HS-5 (cell line): ENCODE data around the gene IFNA14.
"Not testable (repeated sequence)": the region's sequence is repeated elsewhere in the genome, so short reads cannot be mapped to it uniquely, and the experiment has no call there.

Source experiments
- DNase-seq: peaks from one replicate; pipeline ENCODE4 v3.0.0-alpha.2; 2012; ENCODE audit warnings: low read depth

Gene IFNA14

DNA sequence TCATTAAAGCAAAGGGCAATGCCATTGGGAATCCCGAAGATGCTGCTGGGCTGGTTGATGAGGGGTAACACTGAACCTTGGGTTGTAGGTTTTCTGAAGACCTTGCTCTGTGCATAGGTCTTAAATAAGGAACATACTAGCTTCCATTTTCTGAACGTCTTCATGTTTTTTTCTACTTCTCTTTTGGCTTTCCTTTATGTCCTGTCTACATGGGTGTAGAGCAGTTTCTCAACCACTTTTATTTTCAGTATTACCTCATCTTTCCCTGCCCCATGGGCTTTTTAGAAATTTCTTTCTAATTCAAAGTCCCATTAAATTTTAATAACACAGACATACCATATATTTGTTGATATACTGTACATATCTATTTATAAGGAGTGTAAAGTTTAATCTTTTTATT lies at the start of gene IFNA14:
IFNA14 (minus strand) TSS at position 95 of the 400 bp plus-strand sequence; CDS start at position 25, 70 bp downstream.
- no peak for DNase-seq

DNA sequence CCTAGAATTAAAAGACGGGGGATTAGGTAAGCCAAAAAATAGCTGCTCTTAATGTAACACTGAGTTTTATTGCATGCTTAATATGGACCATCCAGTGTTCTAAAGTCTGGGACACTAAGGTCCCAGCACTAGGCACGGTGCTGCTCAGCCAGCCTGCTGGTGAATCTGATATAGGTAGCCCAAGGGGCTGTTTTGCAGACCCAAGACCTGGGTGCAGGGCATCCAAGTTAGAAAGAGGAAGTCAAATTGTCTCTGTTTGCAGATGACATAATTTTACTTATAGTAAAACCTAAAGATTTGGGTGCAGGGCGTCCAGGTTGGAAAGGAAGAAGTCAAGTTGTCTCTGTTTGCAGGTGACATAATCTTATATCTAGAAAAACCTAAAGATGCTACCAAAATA lies 47.5 kb upstream of the IFNA14 start:
- no peak for DNase-seq

DNA sequence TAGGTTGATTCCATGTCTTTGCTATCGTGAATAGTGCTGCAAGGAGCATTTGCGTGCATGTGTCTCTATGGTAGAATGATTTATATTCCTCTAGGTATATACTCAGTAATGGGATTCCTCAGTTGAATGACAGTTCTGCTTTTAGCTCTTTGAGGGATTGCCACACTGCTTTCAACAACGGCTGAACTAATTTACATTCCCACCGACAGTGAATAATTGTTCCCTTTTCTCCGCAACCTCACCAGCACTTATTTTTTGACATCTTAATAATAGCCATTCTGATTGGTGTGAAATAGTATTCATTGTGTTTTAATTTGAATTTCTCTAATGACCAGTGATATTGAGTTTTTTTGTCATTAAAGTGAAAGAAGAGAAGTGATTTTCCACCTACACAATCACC lies 46.9 kb upstream of the IFNA14 start:
- DNase-seq: no peak

DNA sequence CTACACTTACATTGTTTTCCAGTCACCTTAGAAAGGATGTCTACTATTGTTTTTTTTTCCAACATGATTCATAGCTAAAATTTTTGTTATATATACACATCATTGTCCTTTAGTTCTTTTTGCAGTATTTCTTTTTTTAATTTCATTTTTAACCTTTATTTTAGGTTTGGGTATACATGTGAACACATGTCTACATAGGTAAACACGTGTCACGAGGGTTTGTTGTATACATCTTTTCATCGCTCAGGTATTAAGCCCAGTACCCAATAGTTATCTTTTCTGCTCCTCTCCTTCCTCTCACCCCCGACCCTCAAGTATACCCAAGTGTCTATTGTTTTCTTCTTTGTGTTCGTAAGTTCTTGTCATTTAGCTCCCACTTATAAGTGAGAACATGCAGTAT lies 46.3 kb upstream of the IFNA14 start:
- no peak for DNase-seq

DNA sequence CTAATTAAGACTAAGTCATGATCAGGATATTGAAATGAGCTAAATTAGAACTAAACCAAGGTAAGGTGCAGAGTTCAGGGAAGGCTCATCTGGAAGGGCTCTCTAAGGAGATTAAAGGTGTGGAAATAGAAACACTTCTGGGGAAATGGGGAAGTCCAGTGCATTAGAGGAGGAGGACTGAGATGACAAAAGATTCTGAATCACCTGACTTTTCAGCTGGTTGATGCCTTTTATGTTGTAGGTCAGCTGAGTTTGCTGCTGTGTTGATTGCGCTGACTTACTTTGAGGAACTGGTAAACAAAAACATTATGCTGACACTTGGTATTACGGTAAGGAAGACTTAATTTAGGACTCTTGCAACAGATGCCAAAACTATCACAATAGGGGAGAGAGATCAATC lies 41.5 kb upstream of the IFNA14 start:
- DNase-seq: no peak

DNA sequence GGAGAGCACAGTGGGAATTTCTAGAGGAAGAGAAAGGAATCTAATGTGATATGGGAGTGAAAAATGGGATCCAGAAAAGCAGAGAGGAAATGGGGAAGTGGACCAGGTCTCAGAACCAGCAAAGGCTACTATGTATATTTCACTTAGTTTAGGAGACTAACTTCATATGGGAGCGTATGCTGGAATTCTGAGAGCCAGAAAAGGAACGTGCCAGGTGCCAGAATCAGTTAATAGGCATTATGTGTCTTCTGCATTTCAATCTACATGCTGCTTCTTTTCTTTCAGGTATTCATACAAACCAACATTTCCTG lies 28.5 kb upstream of the IFNA14 start:
- no peak for DNase-seq

DNA sequence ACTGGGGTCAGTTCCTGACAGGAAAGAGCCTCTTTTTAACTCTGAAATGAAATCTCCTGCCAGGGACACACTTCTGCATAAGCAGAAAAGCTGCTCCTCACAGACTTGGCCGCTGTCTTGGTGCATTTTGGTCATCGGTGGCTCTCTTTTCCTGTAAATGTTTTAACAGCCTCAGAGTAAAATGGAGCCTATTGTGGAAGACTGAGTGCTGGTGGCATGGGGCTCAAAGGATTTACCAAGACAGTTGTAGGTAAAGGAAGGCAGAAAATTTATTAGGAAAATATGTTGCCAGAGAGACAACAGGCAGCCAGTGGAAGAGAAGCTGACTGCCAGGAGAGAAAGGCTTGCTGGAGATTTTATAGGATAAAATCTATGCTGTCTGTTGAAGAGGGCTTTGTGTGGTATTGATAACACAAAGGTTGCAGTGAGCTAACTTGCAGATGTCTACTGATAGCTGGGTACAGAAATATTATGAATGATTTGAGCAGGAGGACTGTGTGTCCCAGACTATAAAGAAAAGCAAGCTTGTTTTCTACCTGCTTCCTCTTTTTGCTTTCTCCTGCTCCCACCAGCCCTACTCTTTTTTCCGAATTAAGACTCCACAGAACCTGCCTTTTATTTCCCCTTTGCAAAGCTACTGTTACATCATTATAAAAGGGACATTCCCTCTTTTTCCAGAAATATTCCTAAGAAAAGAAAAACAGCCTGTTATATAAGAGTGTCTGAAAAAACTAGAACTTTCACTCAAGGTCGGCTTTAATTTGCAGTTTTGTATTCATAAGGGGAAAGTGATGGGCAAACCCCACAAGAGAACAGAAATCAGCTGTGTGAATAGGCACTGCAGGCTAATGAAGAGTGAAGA lies 27.9 kb upstream of the IFNA14 start:
- DNase-seq: no peak

DNA sequence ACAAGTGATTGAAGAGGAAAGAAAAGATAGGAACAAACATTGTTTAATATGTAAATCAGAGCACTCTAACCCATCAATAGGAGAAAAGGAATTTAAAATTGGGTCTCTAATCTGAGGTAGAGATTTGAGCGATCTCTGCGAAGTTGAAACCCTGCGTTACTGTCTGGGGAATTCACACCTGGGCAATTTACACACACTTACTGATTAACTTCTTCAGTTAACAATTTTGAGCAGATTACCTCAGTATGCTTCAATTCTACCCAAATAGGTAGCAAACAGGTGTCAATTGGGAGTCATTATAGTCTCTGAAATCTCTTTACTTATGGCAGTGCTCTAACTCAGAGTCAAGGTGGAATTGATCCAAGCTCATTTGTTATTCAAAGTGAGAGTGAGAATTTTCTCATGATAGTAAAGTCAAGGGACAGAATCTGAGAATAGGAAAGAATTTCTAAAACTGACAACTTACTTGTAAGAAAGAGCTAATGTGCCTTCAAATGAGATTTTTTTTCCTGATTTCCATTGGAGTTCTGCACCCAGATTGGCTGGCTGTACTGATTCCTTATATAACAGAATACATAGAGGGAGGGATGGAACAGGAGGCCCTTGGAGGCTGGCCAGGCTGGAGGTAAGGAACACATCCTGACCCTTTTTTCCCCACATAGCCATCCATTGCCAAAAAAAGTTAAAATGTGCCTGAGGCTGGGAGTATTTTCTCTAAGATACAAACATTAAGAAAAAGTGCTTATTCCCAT lies 27.1 kb upstream of the IFNA14 start:
- no peak for DNase-seq

DNA sequence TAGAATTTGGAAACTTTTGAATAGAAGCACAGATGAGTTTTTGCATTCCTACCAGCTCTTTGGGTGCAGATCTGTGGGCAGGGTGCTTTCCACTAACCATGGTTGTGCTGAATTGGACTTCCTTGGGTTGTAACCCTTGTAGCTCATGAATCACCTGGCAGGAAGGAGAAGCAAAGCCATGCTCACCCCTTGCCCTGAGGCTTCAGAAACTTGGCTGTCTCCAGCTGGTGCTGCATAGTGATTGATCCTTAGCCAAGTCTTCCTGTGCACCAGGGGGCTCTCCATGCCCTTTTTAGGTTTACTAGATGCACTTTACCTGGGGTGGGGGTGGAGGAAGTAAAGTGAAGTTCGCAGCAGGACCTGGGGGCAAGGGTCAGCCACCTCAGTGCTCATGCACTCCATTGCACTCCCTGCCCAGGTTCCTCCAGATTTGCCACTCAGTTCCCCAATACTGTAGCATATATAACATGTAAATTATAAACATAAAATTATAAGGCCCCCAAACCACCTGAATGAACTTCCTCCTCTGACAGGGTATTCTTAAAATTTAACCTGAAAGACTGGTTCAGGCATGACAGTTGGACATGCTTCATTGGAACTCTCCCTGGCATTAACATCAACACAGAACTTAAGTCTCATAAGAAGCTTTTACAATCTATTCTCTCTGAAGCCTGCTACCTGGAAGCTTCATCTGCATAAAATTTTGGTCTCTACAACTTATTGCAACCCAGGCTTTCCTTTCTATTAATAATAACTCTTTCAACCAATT lies 25.8 kb upstream of the IFNA14 start:
- DNase-seq: no peak

DNA sequence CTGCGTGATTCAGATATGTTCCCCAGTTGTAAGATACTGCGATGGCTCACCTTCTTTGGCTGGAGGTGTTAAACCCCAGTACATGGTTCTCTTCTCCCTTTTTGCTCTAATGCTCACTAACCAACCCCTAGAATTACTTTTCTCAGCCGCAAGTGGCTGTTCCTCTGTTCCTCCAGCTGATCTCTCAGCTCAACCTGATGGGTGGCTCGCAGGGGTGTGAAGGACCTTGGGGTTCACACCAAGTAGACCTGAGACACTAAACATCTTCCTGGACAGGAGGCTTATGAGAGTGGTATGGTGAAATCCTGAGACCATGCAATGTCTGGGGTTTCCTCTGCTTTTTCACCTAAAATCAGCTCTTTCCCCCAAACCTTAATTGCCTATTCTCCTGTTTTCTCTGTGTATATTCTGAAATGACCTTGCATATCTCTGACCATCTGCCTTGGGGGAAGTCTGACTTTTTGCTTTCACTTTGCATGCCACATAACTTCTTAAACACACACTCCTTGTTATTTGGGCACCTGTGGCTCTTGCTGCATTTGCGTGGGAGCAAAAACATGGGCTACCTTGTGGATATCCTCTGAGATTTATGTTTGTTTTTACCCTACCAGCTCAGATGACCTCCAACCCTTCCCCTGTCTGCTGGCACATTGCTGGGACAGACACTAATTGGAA lies 15.9 kb upstream of the IFNA14 start:
- DNase-seq: no peak

DNA sequence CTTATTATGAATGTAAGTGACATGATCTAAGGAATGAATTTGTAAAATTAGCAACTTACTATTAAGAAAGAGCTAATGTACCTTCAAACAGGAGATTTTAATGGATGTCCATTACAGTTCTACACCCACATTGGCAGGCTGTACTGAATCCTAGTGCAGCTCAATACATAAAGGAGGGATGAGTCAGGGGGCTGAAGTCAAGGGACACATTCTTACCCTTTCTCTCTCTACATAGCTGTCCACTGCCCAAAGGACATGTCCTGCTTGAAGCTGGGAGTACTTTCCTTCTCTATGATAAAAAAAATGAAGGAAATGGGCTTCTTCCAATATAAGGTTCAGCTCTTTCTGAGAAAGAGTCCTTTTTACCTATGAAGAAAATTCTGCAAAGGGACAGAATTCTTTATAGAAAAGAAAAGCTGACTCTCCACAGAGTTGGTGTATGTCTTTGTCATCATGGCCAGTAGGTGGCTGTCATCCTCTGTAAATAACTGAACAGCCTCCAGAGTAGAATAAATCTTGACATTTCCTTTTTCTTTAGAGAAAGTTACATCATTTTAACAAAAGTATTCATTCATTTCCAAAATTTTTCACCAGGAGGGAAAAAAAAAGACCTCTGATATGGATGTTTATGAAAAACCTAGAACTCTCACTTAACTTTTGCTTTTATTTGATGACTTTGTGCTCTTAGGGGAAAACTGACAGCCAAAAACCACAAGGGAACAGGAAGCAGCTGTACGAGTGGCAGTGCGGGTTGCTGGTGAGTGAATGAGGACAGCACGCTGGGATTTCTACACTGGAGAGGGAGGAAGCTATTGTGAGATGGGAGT lies 13.1 kb upstream of the IFNA14 start:
- peak; percentile 18 for DNase-seq

DNA sequence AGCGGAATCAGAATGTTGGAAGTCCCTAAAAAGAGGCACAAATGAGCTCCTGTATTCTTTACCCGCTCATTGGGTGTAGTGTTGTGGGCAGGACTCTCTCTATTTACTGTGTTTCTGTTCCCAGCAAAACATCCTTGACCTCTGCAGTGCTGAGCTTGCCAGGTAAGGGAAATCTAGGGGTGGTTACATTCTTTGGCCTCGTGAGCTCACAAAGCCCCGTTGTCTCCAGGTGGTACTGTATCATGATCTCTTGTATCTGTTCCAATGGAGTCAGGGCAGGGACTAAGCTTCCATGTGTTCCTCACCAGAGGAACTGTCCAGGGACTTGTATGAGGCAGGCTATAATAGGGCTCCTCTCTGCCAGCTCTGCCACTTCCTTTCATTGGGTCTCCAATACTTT lies 11.8 kb upstream of the IFNA14 start:
- no peak for DNase-seq

DNA sequence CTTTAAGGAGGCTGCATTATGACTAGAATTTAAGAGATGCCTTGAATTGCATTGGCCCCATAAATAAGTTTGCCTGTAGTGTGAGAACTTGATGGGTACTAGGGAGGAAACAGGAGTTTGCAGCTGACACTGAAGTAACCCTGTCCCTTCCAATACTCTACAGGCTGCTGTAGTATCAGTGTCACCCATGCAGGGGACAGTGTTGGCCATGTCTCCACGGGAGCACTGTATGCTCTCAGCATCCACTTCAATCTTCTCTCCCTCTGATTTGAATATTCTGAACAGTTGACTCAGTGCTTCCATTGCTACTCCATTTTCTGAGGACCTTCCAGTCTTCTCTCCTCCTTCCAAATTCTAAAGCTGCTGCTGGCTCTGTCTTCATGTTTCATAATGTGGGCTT lies 11.4 kb upstream of the IFNA14 start:
- no peak for DNase-seq

DNA sequence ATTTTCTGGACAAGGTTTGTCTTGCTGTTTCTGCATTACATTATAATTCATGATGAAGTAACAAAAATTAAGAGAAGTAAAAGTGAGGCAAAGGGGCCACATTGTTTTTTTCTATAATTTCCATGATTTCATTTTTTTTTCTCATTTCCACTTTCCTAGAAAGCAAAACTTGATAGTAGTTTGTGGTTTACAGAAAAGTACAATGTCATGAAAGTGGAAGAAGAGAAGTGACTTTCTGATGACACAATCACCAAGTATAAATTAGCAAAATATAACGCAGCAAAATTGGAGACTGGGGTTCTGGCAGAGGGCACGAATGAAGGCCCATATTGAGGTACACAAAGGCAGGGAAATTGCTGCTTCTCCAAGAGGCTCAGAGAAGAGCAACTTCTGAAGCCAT lies 5.0 kb upstream of the IFNA14 start:
- no peak for DNase-seq

DNA sequence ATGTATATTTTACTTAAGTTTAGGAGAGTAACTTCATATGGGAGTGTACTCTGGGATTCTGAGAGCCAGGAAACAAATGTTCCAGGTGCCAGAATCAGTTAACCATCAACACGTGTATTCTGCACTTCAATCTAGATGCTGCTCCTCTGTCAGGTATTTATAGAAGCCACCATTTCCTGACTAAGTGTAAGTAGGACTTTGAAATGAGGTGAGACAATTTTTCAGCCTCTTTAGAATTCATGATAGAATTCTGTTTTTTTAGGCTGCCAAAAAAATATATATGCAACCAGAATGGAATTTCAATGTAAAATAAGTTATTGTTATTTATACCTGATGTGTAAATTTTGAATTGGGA lies 3.5 kb downstream of the IFNA14 start:
- not testable (repeated sequence) for DNase-seq

DNA sequence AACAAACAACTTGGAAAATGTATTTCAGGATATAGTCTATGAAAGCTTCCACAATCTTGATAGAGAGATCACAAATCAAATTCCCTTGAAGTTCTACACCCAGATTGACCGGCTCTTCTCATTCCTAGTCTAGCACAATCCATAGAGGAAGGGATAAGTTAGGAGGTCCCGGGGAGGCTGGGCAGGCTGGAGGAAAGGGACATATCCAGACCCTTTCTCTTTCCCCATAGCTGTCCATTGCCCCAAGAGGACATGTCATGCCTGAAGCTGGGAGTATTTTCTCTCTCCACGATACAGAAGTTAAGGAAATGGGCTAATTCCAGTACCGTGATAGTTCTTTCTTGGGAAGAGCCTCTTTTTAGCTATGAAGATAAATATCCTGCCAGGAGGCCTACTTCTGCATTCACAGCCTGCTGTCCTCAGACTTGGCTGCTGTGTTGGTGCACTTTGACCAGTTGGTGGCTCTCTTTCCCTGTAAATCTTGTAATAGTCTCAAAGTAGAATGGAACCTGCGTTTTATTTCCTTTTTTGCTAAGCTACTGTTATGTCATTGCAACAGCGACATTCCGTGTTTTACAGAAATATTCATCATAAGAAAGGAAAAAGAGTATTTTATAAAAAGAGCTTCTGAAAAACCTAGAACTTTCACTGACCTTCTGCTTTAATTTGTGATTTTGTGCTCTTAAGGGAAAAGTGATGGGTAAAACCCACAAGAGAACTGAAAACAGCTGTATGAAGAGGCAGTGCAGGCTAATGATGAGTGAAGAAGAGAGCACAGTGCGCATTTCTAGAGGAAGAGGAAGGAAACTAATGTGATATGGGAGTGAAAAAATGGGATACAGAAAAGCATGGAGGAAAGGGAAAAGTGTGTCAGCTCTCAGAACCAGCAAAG lies 4.1 kb downstream of the IFNA14 start:
- DNase-seq: peak; percentile 5

DNA sequence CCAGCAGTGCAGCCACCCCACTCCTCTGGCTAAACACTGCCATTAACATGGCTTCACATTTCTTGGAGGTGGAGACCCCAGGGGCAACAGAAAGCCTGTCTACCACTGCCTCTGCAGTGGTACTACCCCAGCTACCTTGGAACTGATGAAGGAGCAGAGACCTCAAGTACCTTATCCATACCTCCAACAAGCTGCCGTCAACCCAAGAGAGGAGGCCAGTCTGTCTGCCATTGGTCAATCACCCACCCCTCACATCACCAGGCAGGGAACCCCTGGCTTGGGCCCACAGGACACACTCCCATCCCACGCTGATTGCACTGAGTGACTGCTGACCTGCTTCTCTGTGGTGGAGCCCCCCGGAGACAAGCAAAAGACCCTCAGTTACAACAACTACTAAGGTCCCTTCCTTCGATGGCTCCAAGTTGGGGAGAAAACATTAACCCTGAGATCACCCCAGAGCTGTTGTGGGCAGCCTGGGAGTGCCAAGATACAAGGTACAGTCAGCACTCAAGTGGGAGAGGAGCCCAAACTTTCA lies 5.6 kb downstream of the IFNA14 start:
- no peak for DNase-seq

DNA sequence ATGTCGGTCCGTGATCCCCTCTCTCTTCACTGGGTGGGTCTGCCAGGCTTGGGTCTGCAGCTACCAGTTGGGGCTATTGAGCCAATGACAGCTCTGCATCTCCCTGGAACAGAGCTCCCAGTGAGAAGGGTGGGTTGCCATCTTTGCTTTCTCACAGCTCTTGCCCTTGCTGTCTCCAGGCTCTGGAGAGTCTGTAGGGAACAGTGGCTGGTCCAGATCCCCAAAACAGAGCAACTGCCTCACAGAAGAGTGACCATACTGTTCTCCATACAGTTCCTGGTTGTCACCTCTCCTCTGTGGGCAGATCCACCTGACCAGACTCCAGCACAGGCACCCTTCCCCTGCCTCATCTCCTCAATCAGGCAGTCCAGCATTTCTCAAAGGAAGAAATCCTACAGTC lies 6.5 kb downstream of the IFNA14 start:
- DNase-seq: no peak

DNA sequence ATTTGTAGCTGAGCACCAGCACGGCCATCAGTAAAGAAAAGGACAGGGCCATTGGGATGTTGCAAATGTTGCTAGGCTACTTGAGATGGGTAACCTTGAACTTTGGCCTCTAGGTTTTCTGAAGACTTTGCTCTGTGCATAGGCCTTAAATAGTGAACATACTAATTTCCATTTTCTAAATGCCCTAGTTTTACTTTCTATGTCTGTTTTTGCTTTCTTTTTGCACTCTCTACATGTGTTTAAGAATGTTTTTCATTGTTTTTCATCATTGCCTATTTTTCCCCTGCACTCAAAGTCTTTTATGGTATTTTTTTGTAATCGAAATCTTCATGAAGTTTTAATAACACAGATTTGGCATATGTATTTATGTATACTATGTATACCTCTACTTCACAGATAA lies 11.7 kb downstream of the IFNA14 start, which contains the start of gene IFNA17:
IFNA17 (minus strand) TSS at position 101 of the 400 bp plus-strand sequence; CDS start at position 52, 49 bp downstream.
- no peak for DNase-seq

DNA sequence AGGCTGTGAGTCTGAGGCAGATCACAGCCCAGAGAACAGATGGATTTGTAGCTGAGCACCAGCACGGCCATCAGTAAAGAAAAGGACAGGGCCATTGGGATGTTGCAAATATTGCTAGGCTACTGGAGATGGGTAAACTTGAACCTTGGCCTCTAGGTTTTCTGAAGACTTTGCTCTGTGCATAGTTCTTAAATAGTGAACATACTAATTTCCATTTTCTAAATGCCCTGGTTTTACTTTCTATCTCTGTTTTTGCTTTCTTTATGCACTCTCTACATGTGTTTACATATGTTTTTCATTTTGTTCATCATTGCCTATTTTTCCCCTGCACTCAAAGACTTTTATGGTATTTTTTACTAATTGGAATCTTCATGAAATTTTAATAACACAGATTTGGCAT lies 22.6 kb downstream of the IFNA14 start, which contains the start of gene IFNA16:
IFNA16 (minus strand) TSS at position 101 of the 400 bp plus-strand sequence; CDS start at position 95, 6 bp downstream.
- not testable (repeated sequence) for DNase-seq
